ENCODE data around the gene ATP8B2. TPM values are rescaled to one million over a fixed set of nuclear protein-coding genes. Genes with fewer than 3 reads are reported as not detected.
"Not testable (repeated sequence)": the region's sequence is repeated elsewhere in the genome, so short reads cannot be mapped to it uniquely, and the experiment has no call there.

The ATP8B2 gene, protein sequence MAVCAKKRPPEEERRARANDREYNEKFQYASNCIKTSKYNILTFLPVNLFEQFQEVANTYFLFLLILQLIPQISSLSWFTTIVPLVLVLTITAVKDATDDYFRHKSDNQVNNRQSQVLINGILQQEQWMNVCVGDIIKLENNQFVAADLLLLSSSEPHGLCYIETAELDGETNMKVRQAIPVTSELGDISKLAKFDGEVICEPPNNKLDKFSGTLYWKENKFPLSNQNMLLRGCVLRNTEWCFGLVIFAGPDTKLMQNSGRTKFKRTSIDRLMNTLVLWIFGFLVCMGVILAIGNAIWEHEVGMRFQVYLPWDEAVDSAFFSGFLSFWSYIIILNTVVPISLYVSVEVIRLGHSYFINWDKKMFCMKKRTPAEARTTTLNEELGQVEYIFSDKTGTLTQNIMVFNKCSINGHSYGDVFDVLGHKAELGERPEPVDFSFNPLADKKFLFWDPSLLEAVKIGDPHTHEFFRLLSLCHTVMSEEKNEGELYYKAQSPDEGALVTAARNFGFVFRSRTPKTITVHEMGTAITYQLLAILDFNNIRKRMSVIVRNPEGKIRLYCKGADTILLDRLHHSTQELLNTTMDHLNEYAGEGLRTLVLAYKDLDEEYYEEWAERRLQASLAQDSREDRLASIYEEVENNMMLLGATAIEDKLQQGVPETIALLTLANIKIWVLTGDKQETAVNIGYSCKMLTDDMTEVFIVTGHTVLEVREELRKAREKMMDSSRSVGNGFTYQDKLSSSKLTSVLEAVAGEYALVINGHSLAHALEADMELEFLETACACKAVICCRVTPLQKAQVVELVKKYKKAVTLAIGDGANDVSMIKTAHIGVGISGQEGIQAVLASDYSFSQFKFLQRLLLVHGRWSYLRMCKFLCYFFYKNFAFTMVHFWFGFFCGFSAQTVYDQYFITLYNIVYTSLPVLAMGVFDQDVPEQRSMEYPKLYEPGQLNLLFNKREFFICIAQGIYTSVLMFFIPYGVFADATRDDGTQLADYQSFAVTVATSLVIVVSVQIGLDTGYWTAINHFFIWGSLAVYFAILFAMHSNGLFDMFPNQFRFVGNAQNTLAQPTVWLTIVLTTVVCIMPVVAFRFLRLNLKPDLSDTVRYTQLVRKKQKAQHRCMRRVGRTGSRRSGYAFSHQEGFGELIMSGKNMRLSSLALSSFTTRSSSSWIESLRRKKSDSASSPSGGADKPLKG
- 10 to 100 TPM; 43.7 to 45.1 TPM for total RNA-seq
- 10 to 100 TPM; 10.3 to 21.4 TPM for polyA plus RNA-seq
- long read RNA-seq, donor 1, result 0 reads
- long read RNA-seq, donor 2, result 0 reads
- long read RNA-seq, donor 3, result 0 reads
- long read RNA-seq, donor 4, result 0 reads
- long read RNA-seq, donor 5, result 0 reads

DNA sequence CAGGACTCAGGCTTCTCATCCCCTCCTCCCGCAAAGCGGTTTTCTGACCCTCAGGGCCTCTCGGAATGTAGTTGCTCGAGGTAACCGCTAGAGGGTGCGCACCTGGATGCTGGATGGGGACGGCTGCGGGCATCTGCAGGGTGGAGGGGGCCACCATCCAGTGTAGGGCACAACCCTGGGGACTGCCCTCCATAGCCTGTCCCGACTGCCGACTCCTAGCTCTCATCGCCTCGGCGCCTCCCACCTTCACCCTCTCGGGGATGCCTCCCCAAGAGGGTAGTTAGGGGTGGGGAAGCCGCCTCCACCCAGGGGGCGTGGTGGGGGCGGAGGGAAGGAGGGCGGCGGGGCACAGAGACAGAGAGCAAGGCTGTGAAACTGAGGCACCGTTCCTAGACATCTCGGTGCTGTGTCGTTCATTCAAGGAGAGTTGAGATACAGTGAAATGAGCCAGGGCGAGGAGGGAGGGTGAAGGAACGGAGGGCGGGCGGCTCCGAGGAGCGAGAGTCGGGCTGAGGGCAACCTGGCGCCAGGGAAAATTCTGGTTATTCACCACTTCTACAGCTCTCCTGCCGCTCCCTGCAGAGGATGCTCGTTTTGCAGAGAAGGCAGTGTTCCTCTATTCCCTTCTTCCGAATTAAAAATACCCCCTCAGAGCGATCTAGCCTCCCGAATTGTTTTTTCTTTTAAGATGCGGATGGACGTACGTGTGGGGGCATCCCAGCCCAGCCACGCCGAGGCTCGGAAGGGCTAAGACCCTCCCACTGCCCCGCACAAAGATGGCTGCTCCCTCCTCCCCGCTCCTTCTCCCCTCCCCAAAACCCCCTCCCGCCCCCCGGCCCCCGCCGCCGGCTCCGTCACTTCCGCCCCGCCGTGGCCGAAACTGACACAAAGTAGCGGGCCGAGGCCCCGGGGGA, at the start of gene ATP8B2:
Gene ATP8B2, plus strand, starts transcription at position 857 of the 914 bp plus-strand sequence. CDS start 2,617 bp downstream, outside the sequence.
- H3K9me3 ChIP-seq (ENCODE audit: control insufficient read depth in 4 of 4, insufficient read depth in 3 of 4, low read length in 3 of 4), result no peaks in the 10 kb centered on the region
- H3K4me3 ChIP-seq, result peak within 1 kb of the TSS; percentile 58
- ATAC-seq (ENCODE audit: insufficient read depth, low FRiP score), result peak; percentile 54
- peak; percentile 91 to 95 (median 91) for DNase-seq
- H3K9ac ChIP-seq (ENCODE audit: insufficient read depth in 1 of 2, low read length in 2 of 2), result peak within 1 kb of the TSS in 1 of 2 donors; percentile 76
- TF ChIP-seq, protein P1, sequence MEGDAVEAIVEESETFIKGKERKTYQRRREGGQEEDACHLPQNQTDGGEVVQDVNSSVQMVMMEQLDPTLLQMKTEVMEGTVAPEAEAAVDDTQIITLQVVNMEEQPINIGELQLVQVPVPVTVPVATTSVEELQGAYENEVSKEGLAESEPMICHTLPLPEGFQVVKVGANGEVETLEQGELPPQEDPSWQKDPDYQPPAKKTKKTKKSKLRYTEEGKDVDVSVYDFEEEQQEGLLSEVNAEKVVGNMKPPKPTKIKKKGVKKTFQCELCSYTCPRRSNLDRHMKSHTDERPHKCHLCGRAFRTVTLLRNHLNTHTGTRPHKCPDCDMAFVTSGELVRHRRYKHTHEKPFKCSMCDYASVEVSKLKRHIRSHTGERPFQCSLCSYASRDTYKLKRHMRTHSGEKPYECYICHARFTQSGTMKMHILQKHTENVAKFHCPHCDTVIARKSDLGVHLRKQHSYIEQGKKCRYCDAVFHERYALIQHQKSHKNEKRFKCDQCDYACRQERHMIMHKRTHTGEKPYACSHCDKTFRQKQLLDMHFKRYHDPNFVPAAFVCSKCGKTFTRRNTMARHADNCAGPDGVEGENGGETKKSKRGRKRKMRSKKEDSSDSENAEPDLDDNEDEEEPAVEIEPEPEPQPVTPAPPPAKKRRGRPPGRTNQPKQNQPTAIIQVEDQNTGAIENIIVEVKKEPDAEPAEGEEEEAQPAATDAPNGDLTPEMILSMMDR (IDR thresholded peaks at IDR 0.05; ENCODE audit: control extremely low read depth, extremely low read depth), result peak; percentile 71
- H3K27me3 ChIP-seq (ENCODE audit: control insufficient read depth in 3 of 3, insufficient read depth in 3 of 3, low read length in 2 of 3), result no peaks in the 10 kb centered on the region
- WGBS, 2 donors, result 1% methylated on average over 54 to 56 of the region's 56 CpGs
- peak within 1 kb of the TSS; percentile 82 to 89 for H3K27ac ChIP-seq (ENCODE audit: low read depth in 1 of 2, low read length in 1 of 2)
- H3K4me1 ChIP-seq (ENCODE audit: control insufficient read depth in 5 of 5, insufficient read depth in 5 of 5, low read length in 5 of 5), result peaks cover 8 to 29% (median 18%) of the 10 kb centered on the region in 5 donors
- H3K36me3 ChIP-seq (ENCODE audit: control insufficient read depth in 4 of 4, insufficient read depth in 4 of 4, low read length in 4 of 4), result no peaks in the 10 kb centered on the region

DNA sequence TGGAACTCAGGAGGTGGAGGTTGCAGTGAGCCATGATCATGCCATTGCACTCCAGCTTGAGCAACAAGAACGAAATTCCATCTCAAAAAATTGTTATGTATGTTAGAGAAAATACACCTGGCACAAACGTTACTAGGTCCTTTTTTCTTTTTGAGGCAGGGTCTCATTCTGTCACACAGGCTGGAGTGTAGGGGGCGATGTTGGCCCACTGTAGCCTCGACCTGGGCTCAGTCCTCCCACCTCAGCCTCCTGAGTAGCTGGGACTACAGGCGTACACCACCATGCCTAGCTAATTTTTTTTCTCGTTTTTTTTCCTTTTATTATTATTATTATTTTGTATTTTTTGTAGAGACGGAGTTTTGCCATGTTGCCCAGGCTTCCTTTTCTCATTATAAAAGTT, 48.5 kb upstream of the ATP8B2 start:
- DNase-seq, result no peak
- Histone ChIP-seq H3K4me3 (no peak overlapping the region), H3K4me1 (ENCODE audit: control insufficient read depth in 5 of 5, insufficient read depth in 5 of 5, low read length in 5 of 5) (peaks cover 0 to 7% (median 3%) of the 10 kb centered on the region in 5 donors)

DNA sequence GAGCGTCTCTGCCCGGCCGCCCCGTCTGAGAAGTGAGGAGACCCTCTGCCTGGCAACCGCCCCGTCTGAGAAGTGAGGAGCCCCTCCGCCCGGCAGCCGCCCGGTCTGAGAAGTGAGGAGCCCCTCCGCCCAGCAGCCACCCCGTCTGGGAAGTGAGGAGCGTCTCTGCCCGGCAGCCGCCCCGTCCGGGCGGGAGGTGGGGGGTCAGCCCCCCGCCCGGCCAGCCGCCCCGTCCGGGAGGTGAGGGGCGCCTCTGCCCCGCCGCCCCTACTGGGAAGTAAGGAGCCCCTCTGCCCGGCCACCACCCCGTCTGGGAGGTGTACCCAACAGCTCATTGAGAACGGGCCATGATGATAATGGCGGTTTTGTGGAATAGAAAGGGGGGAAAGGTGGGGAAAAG, 37.7 kb upstream of the ATP8B2 start:
- not testable (repeated sequence) for H3K4me3 ChIP-seq; H3K36me3 ChIP-seq (ENCODE audit: control insufficient read depth in 4 of 4, insufficient read depth in 4 of 4, low read length in 4 of 4); H3K4me1 ChIP-seq (ENCODE audit: control insufficient read depth in 5 of 5, insufficient read depth in 5 of 5, low read length in 5 of 5); H3K27me3 ChIP-seq (ENCODE audit: control insufficient read depth in 3 of 3, insufficient read depth in 3 of 3, low read length in 2 of 3); DNase-seq; ATAC-seq (ENCODE audit: insufficient read depth, low FRiP score); H3K9ac ChIP-seq (ENCODE audit: insufficient read depth in 1 of 2, low read length in 2 of 2); H3K27ac ChIP-seq (ENCODE audit: low read depth in 1 of 2, low read length in 1 of 2); H3K9me3 ChIP-seq (ENCODE audit: control insufficient read depth in 4 of 4, insufficient read depth in 3 of 4, low read length in 3 of 4)
- 91 to 92% methylated on average over 17 to 26 of the region's 30 CpGs for WGBS, 2 donors

More for the DNA sequence above, 48.5 kb upstream of the ATP8B2 start:
- Histone ChIP-seq H3K9ac (ENCODE audit: insufficient read depth in 1 of 2, low read length in 2 of 2) (no peak overlapping the region), H3K9me3 (ENCODE audit: control insufficient read depth in 4 of 4, insufficient read depth in 3 of 4, low read length in 3 of 4) (no peaks in the 10 kb centered on the region), H3K27ac (ENCODE audit: low read depth in 1 of 2, low read length in 1 of 2) (no peak overlapping the region), H3K36me3 (ENCODE audit: control insufficient read depth in 4 of 4, insufficient read depth in 4 of 4, low read length in 4 of 4) (peaks cover 7 to 13% (median 11%) of the 10 kb centered on the region in 4 donors), H3K27me3 (ENCODE audit: control insufficient read depth in 3 of 3, insufficient read depth in 3 of 3, low read length in 2 of 3) (no peaks in the 10 kb centered on the region)
- ATAC-seq (ENCODE audit: insufficient read depth, low FRiP score), result no peak
- TF ChIP-seq, protein P1 (IDR thresholded peaks at IDR 0.05; ENCODE audit: control extremely low read depth, extremely low read depth), result no peak
- 91 to 95% methylated on average over 7 of the region's 7 CpGs for WGBS, 2 donors
